Lung (tissue), 12 donors: ENCODE measurements around the gene ALPG. TPM values are rescaled to one million over a fixed set of nuclear protein-coding genes. Genes with fewer than 3 reads are reported as not detected.
A peak's percentile ranks its signal among the peaks of the same experiment; 100 is the strongest.
"Not testable (repeated sequence)": the region's sequence is repeated elsewhere in the genome, so short reads cannot be mapped to it uniquely, and the experiment has no call there.

Source experiments
- ATAC-seq: fragments of 200-7000 bp; cut with Tn5 transposase; one replicate; pipeline ENCODE4 v1.9.1; 2020; ENCODE audit warnings: moderate number of reproducible peaks; ENCODE audit not compliant: insufficient read depth, low FRiP score
- DNase-seq, 3 donors: peaks; one replicate each; pipeline ENCODE4 v3.0.0-alpha.2; 2013 to 2017
- H3K27ac ChIP-seq, 2 donors: one replicate each; pipeline ENCODE4 v1.5.1; 2013; ENCODE audit warnings: mild to moderate bottlenecking in 2 of 2, moderate library complexity in 2 of 2, control low read depth in 1 of 2, inconsistent platforms in 1 of 2, low read depth in 1 of 2, low read length in 1 of 2
- H3K27me3 ChIP-seq, 3 donors: one replicate each; pipeline ENCODE4 v1.5.1; 2013; ENCODE audit warnings: low read length in 2 of 3; ENCODE audit not compliant: control insufficient read depth in 3 of 3, insufficient read depth in 3 of 3
- H3K36me3 ChIP-seq, 4 donors: one replicate each; pipeline ENCODE4 v1.5.1; 2013; ENCODE audit warnings: low read length in 4 of 4, mild to moderate bottlenecking in 1 of 4, moderate library complexity in 1 of 4; ENCODE audit not compliant: control insufficient read depth in 4 of 4, insufficient read depth in 4 of 4
- H3K4me1 ChIP-seq, 5 donors: one replicate each; pipeline ENCODE4 v1.5.1; 2013; ENCODE audit warnings: low read length in 5 of 5, mild to moderate bottlenecking in 2 of 5, moderate library complexity in 1 of 5; ENCODE audit not compliant: control insufficient read depth in 5 of 5, insufficient read depth in 5 of 5
- H3K4me3 ChIP-seq: one replicate; pipeline ENCODE4 v1.5.1; 2013; ENCODE audit warnings: mild to moderate bottlenecking, control low read depth, moderate library complexity
- H3K9ac ChIP-seq, 2 donors: one replicate each; pipeline ENCODE4 v1.5.1; 2013; ENCODE audit warnings: low read length in 2 of 2, control low read depth in 1 of 2; ENCODE audit not compliant: insufficient read depth in 1 of 2
- H3K9me3 ChIP-seq, 4 donors: one replicate each; pipeline ENCODE4 v1.5.1; 2013; ENCODE audit warnings: low read length in 3 of 4, mild to moderate bottlenecking in 1 of 4, moderate library complexity in 1 of 4; ENCODE audit not compliant: control insufficient read depth in 4 of 4, insufficient read depth in 3 of 4
- WGBS, 2 donors: extraction: QIAGEN DNeasy Blood & Tissue Kit; methylation state at CpG; one replicate each; pipeline ENCODE4 v1.1.7; 2013; 5-methylcytosine and 5-hydroxymethylcytosine counted together
- polyA plus RNA-seq, 2 donors: library from polyadenylated mRNA; stranded (reverse); fragments of 200-250 nt; gene quantifications; one replicate each; pipeline ENCODE4 v1.2.1, GENCODE V29; 2013
- total RNA-seq, 2 donors: library from RNA; depleted of rRNA in 1 of 2; stranded (reverse); fragments of >200 nt in 1 of 2; gene quantifications; one replicate each; pipeline ENCODE4 v1.2.1, GENCODE V29; 2014 to 2021
- TF ChIP-seq, protein P1 (sequence below): IDR thresholded peaks from 2 replicates; pipeline ENCODE4 v1.5.1; 2012; ENCODE audit warnings: mild to moderate bottlenecking; ENCODE audit errors: control extremely low read depth, extremely low read depth
- donor health status: control.
- donor health status: control.
- donor health status: Bipolar disorder and iron deficiency.
- donor health status: healthy.
- donor health status: DM: yes; HTN: yes; CAD: no.

ALPG gene
- total and polyA plus RNA-seq, 4 donors, result 0.14 to 1.2 (median 0.89) TPM

DNA sequence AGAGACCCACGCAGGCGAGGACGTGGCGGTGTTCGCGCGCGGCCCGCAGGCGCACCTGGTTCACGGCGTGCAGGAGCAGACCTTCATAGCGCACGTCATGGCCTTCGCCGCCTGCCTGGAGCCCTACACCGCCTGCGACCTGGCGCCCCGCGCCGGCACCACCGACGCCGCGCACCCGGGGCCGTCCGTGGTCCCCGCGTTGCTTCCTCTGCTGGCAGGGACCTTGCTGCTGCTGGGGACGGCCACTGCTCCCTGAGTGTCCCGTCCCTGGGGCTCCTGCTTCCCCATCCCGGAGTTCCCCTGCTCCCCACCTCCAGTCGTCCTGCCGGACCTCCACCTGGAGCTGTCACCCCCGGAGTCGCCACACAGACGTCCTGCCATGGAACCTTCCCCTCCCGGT lies 3.0 kb downstream of the ALPG start:
- not testable (repeated sequence) for H3K27ac ChIP-seq, H3K4me1 ChIP-seq, DNase-seq, H3K9me3 ChIP-seq, H3K9ac ChIP-seq, H3K4me3 ChIP-seq, H3K36me3 ChIP-seq, ATAC-seq
- WGBS, 2 donors, result 59 to 86% methylated on average over 25 to 40 of the region's 40 CpGs
- peaks cover 9 to 26% (median 13%) of the 10 kb centered on the region in 3 donors for H3K27me3 ChIP-seq

DNA sequence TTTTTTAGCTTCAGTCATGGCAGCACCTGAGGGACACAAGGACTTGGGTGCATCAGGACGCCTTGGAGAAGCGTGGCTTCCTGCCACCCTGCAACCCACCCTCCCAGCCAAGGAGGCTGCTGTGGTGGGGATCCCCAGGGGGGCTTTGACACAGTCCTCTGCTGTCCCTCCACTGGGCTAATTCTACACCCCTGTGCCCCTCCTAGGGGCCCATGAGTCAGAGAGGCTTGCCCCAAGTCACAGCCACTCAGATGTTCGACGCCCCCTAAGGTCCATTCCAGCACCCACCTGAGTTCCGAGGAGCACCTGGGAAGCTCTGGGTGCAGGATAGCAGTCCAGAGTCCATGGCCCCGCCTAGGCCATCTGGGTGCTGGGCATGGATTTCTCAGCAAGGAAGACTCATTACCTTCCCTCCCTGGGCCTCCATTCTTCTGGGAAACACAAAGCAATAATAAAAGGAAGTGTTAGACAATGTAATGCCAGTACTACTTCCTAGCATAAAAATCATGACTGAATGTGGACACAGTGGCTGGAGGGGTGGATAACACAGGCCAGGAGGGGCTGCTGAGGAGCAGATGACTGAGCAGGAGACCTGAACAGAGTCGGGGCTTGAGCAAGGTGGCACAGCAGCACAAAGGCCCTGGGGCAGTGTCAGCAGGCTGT lies 3.7 kb downstream of the ALPG start:
- H3K36me3 ChIP-seq, result no peaks in the 10 kb centered on the region
- ATAC-seq (no peak), DNase-seq (no peak)
- H3K4me1 ChIP-seq, result peaks cover 0 to 4% (median 0%) of the 10 kb centered on the region in 5 donors
- TF ChIP-seq, protein P1, sequence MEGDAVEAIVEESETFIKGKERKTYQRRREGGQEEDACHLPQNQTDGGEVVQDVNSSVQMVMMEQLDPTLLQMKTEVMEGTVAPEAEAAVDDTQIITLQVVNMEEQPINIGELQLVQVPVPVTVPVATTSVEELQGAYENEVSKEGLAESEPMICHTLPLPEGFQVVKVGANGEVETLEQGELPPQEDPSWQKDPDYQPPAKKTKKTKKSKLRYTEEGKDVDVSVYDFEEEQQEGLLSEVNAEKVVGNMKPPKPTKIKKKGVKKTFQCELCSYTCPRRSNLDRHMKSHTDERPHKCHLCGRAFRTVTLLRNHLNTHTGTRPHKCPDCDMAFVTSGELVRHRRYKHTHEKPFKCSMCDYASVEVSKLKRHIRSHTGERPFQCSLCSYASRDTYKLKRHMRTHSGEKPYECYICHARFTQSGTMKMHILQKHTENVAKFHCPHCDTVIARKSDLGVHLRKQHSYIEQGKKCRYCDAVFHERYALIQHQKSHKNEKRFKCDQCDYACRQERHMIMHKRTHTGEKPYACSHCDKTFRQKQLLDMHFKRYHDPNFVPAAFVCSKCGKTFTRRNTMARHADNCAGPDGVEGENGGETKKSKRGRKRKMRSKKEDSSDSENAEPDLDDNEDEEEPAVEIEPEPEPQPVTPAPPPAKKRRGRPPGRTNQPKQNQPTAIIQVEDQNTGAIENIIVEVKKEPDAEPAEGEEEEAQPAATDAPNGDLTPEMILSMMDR, result no peak
- WGBS, 2 donors, result 84 to 88% methylated on average over 7 of the region's 7 CpGs
- no peak overlapping the region for H3K27ac ChIP-seq
- H3K9ac ChIP-seq, result no peak overlapping the region
- no peaks in the 10 kb centered on the region for H3K9me3 ChIP-seq
- no peak overlapping the region for H3K4me3 ChIP-seq
- peaks cover 9 to 27% (median 13%) of the 10 kb centered on the region in 3 donors for H3K27me3 ChIP-seq

DNA sequence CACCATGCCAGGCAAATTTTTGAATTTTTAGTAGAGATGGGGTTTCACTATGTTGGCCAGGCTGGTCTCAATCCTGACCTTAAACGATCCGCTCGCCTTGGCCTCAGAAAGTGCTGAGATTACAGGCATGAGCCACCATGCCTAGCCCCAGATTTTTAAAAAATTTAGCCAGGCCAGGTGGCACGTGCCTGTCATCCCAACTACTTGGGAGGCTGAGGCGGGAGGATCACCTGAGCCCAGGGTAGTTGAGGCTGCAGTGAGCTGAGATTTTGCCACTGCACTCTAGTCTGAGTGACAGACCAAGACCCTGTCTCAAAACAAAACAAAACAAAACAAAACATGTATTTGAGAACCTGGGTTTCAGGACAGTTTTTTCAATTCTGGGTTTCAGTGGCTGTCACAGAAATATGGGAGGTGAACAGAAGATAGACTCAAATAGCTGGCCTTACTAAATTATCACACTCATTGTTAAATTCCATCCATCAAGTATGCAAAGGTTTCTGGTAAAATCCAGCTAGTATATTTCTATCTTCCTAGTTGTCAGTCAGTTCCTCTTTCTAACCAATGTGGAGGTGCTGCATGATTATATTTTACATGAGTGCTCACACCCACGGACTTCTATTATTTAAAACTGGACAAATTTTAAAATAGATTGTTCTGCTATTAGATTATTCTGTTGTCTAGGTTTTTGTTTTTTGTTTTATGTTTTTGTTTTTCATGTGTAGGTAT lies 5.4 kb downstream of the ALPG start:
- 85 to 87% methylated on average over 6 of the region's 6 CpGs for WGBS, 2 donors

DNA sequence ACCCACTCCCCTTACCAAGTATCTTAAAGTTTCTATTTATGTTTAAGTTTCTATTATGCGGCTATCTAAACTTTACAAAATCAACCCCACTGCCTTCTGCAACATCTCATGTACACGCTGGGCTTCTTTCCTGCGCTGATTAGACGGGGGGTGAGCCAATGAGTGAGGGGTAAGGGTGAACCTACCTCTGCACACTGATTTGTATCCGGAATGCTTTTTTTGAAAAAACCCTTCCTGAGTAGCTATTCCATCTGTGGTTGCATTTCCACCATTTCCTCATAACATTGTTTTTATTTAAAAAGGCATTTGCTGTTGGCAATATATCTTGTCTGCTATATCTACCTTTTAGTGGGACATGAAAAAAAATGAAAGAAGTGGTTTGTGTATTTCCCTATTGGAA lies 6.3 kb downstream of the ALPG start:
- Histone ChIP-seq H3K4me1 (no peaks in the 10 kb centered on the region), H3K36me3 (no peaks in the 10 kb centered on the region), H3K9ac (no peak overlapping the region), H3K4me3 (no peak overlapping the region), H3K27ac (no peak overlapping the region), H3K9me3 (no peaks in the 10 kb centered on the region), H3K27me3 (peaks cover 12 to 43% (median 19%) of the 10 kb centered on the region in 3 donors)
- DNase-seq (peak in 1 of 3 donors; percentile 3), ATAC-seq (no peak)
- WGBS, 2 donors, result 9 to 48% methylated on average over 5 of the region's 5 CpGs
- TF ChIP-seq, protein P1, result no peak

More for the DNA sequence above, 5.4 kb downstream of the ALPG start:
- H3K4me1 ChIP-seq, result no peaks in the 10 kb centered on the region
- no peak overlapping the region for H3K9ac ChIP-seq
- no peaks in the 10 kb centered on the region for H3K9me3 ChIP-seq
- H3K36me3 ChIP-seq, result no peaks in the 10 kb centered on the region
- H3K27me3 ChIP-seq, result peaks cover 10 to 34% (median 13%) of the 10 kb centered on the region in 3 donors
- TF ChIP-seq, protein P1, result no peak
- no peak overlapping the region for H3K4me3 ChIP-seq
- ATAC-seq (no peak), DNase-seq (no peak)
- H3K27ac ChIP-seq, result no peak overlapping the region
